Measurements from ENCODE around the gene RPGRIP1L.
A peak's percentile ranks its signal among the peaks of the same experiment; 100 is the strongest.

RPGRIP1L gene

DNA sequence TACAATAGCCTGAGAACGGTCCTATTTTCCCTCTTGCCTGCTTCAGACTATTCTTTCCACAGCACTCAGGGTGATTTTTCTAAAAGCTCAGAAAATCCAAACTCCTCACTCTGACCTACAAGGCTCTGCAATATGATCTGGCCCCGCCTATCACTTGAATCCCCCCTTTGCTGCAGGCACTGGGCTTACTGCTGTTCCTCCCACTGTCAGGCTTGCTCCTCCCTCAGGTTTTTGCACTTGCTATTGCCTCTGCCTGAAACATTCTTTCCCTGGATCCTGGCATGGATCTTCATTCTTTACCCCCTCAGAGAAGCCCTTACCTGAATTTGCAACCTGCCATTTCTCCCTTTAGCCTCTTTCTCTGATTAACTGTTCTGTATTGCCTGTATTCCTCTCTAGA lies 52.3 kb downstream of the RPGRIP1L start:
- H3K4me3 ChIP-seq (replicated peaks; ENCODE audit: low read depth, low read length), result no peak overlapping the region
- DNase-seq (ENCODE audit: extremely low read depth, low read depth), result no peak
- TF ChIP-seq CTCF (IDR thresholded peaks at IDR 0.05; ENCODE audit: low read depth, low read length, missing control alignments), result no peak

DNA sequence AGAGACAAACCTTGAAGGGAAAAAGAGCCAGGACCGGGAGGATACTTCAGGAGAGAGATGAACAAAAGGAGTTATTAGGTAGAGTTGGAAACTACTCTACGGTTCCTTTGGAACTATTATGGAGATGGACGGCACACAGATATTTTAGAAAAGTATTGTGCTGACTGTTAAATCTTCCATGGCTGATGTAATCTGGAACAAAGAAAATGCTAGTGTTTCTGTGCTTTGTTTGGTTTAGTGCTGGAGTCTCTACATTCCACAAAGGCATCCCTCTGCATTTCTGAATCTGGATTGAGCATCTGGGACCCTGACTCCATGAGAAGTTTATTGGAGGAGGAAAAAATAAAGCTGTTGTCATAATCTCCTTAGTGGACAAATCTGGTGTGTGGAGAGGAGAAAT lies 57.2 kb downstream of the RPGRIP1L start:
- no peak for TF ChIP-seq CTCF (IDR thresholded peaks at IDR 0.05; ENCODE audit: low read depth, low read length, missing control alignments)
- no peak for DNase-seq (ENCODE audit: extremely low read depth, low read depth)
- no peak overlapping the region for H3K4me3 ChIP-seq (replicated peaks; ENCODE audit: low read depth, low read length)

DNA sequence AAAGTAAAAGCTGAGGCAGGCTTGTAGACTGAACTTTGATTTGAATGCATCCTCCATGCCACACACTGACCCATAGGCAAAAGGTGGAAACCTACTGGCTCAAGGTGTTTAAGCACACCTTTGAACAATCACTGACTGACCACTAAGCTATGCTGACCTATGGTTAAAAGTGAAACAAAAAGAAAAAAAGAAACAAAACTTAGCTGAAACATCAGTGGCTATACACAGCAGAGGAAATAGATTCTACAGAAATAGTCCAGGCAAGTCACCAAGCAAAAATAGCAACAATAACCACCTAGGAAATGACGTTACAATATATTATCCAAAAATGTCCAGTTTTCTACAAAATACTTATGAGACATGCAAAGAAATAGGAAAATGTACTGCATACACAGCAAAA lies 60.2 kb downstream of the RPGRIP1L start:
- no peak overlapping the region for H3K4me3 ChIP-seq (replicated peaks; ENCODE audit: low read depth, low read length)
- DNase-seq (ENCODE audit: extremely low read depth, low read depth), result no peak
- TF ChIP-seq CTCF (IDR thresholded peaks at IDR 0.05; ENCODE audit: low read depth, low read length, missing control alignments), result no peak

GRCh38 chr16:53642094-53642493 lies 61.6 kb downstream of the RPGRIP1L start:
- DNase-seq (ENCODE audit: extremely low read depth, low read depth), result peak; percentile 14
- no peak overlapping the region for H3K4me3 ChIP-seq (replicated peaks; ENCODE audit: low read depth, low read length)
- TF ChIP-seq CTCF (IDR thresholded peaks at IDR 0.05; ENCODE audit: low read depth, low read length, missing control alignments), result no peak

DNA sequence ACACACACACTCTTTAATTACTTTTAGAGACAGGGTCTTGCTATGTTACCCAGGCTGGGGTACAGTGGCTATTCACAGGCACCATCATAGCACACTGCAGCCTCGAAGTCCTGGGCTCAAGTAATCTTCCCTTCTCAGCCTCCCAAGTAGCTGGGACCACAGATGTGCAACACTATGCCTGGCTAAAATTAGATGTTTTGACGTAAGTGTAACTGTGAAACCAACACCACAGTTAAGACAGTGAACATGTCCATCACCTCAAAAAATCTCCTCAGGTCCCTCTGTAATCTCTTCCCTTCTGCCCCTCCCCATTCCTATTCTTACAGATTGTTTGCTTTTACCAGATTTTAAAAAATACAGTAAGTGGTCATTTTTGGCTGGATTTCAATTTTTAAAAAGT lies 66.7 kb downstream of the RPGRIP1L start:
- no peak for DNase-seq (ENCODE audit: extremely low read depth, low read depth)

DNA sequence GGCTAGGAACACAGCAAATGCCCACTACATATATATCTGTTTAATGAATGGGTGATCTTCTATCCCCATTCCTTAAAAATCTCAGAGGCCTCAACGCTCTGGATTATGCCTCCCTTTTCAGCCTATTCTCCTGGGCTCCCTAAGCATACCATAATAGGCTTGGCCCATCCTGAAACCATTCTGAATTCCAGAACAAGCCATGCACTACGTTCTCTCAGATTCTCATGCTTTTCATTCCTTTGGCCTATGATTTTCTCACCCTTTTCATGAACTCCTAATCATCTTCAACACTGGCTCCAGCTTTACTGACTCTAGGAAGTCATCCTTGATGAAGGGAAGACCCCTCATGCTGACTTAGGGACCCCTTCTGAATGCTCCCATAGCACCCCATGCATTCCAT lies 71.1 kb downstream of the RPGRIP1L start:
- no peak for DNase-seq (ENCODE audit: extremely low read depth, low read depth)
- TF ChIP-seq CTCF (IDR thresholded peaks at IDR 0.05; ENCODE audit: low read depth, low read length, missing control alignments), result no peak
- H3K4me3 ChIP-seq (replicated peaks; ENCODE audit: low read depth, low read length), result no peak overlapping the region

More for the DNA sequence above, 66.7 kb downstream of the RPGRIP1L start:
- no peak for TF ChIP-seq CTCF (IDR thresholded peaks at IDR 0.05; ENCODE audit: low read depth, low read length, missing control alignments)
- no peak overlapping the region for H3K4me3 ChIP-seq (replicated peaks; ENCODE audit: low read depth, low read length)

- no peak for TF ChIP-seq CTCF (IDR thresholded peaks at IDR 0.05; ENCODE audit: low read depth, low read length, missing control alignments)
- DNase-seq (ENCODE audit: extremely low read depth, low read depth), result no peak
- no peak overlapping the region for H3K4me3 ChIP-seq (replicated peaks; ENCODE audit: low read depth, low read length)
Measured at GRCh38 chr16:53631236-53632025, 72.2 kb downstream of the RPGRIP1L start.

All from HFF-Myc (cell line).